HCT116 (cell line): ENCODE data around the gene NCKAP5. TPM values are rescaled to one million over a fixed set of nuclear protein-coding genes. Genes with fewer than 3 reads are reported as not detected.

ENCODE experiments used
- ATAC-seq: fragments of 200-7000 bp; cut with Tn5 transposase; 2 replicates; pipeline ENCODE4 v1.9.1; 2020; ENCODE audit warnings: mild to moderate bottlenecking, moderate library complexity
- BruUV-seq: library from RNA; stranded (reverse); fragments of 400-500 nt; replicated peaks from 2 replicates; lab custom pipeline; 2021; lab: Mats Ljungman, UMichigan
- CTCF ChIA-PET: fragments of 300-600 bp; sonication (Branson Sonifier 250); formaldehyde crosslinking; loops from one replicate; lab custom pipeline; 2021; ENCODE audit warnings: antibody characterized with exemption; lab: Charles Lee
- POLR2A ChIA-PET: fragments of 300-600, 350-600 bp; sonication (Branson Sonifier 250); formaldehyde crosslinking; loops from one replicate; lab custom pipeline; 2021; ENCODE audit warnings: antibody characterized with exemption; lab: Charles Lee
- RAD21 ChIA-PET, 2 experiments: fragments of 300-600 bp; sonication (Branson Sonifier 250); formaldehyde crosslinking; loops; one replicate each; lab custom pipeline; 2023; ENCODE audit warnings: low total read pairs in 2 of 2; ENCODE audit not compliant: uncharacterized antibody in 2 of 2, unreplicated experiment in 2 of 2, low non-redundant PET in 1 of 2; lab: Charles Lee
- DNase-seq: peaks from one replicate; pipeline ENCODE4 v3.0.0-alpha.2; 2010; ENCODE audit warnings: low read depth, low spot score
- H2AFZ ChIP-seq: fragments of 200-600 bp; shearing (Covaris generic), sonication (generic); 2 replicates; pipeline ENCODE4 v1.6.1; 2017; ENCODE audit warnings: low read depth, mixed run types, mixed read lengths, antibody characterized with exemption, low read length; ENCODE audit not compliant: poor library complexity, severe bottlenecking
- H3K27ac ChIP-seq: 2 replicates; pipeline ENCODE4 v1.5.1; 2012; ENCODE audit warnings: low read depth, low read length
- H3K27me3 ChIP-seq: fragments of 200-600 bp; sonication (generic); 2 replicates; pipeline ENCODE4 v1.6.1; 2016; ENCODE audit warnings: mixed run types, low read length, mixed read lengths; ENCODE audit not compliant: insufficient read depth
- H3K36me3 ChIP-seq, 2 experiments: fragments of 200-500 bp in 1 of 2; fragments of 200-600 bp in 1 of 2; sonication (Bioruptor generic) in 1 of 2; sonication (generic) in 1 of 2; 2 replicates each; pipeline versions ENCODE4 v1.5.1 to v1.6.1; 2014 to 2016; ENCODE audit warnings: low read length in 2 of 2, inconsistent platforms in 1 of 2, mixed read lengths in 1 of 2, mixed run types in 1 of 2; ENCODE audit not compliant: insufficient read depth in 2 of 2, control insufficient read depth in 1 of 2
- H3K4me1 ChIP-seq, 2 experiments: fragments of 200-600 bp in 1 of 2; sonication (generic) in 1 of 2; 2 replicates each; pipeline versions ENCODE4 v1.5.1 to v1.6.1; 2012 to 2017; ENCODE audit warnings: low read length in 2 of 2, inconsistent platforms in 1 of 2, mild to moderate bottlenecking in 1 of 2, mixed read lengths in 1 of 2, mixed run types in 1 of 2, moderate library complexity in 1 of 2; ENCODE audit not compliant: insufficient read depth in 2 of 2, control insufficient read depth in 1 of 2
- H3K4me2 ChIP-seq: fragments of 200-600 bp; sonication (generic); 2 replicates; pipeline ENCODE4 v1.6.1; 2017; ENCODE audit warnings: mixed run types, low read length, mixed read lengths
- H3K4me3 ChIP-seq, 2 experiments: fragments of 200-600 bp in 1 of 2; sonication (generic) in 1 of 2; replicated peaks in 1 of 2; 2 replicates each; pipeline ENCODE4 v1.5.1; 2011 to 2016; ENCODE audit warnings: low read length in 2 of 2, control low read depth in 1 of 2, low read depth in 1 of 2, mild to moderate bottlenecking in 1 of 2, mixed read lengths in 1 of 2, mixed run types in 1 of 2
- H3K79me2 ChIP-seq: fragments of 200-600 bp; sonication (generic); 2 replicates; pipeline ENCODE4 v1.6.1; 2017; ENCODE audit warnings: mild to moderate bottlenecking, mixed run types, low read length, moderate library complexity, mixed read lengths; ENCODE audit not compliant: insufficient read depth
- H3K9ac ChIP-seq: fragments of 200-600 bp; sonication (generic); 2 replicates; pipeline ENCODE4 v1.6.1; 2016; ENCODE audit warnings: low read length, mixed read lengths
- H3K9me2 ChIP-seq: fragments of 200-600 bp; sonication (generic), shearing (Covaris generic); 2 replicates; pipeline ENCODE4 v1.6.1; 2017; ENCODE audit warnings: mixed run types, mild to moderate bottlenecking, moderate library complexity; ENCODE audit not compliant: insufficient read depth
- H3K9me3 ChIP-seq, 2 experiments: fragments of 200-500 bp in 1 of 2; fragments of 200-600 bp in 1 of 2; sonication (Bioruptor generic) in 1 of 2; sonication (generic) in 1 of 2; 2 replicates each; pipeline ENCODE4 v1.6.1; 2014 to 2017; ENCODE audit warnings: low read length in 2 of 2, mixed read lengths in 2 of 2, inconsistent platforms in 1 of 2, low read depth in 1 of 2, mild to moderate bottlenecking in 1 of 2, mixed run types in 1 of 2, moderate library complexity in 1 of 2; ENCODE audit not compliant: control insufficient read depth in 1 of 2, insufficient read depth in 1 of 2
- H4K20me1 ChIP-seq: fragments of 200-600 bp; sonication (generic), shearing (Covaris generic); 2 replicates; pipeline ENCODE4 v1.6.1; 2017; ENCODE audit warnings: mixed run types, mild to moderate bottlenecking, moderate library complexity; ENCODE audit not compliant: insufficient read depth
- CEBPB ChIP-seq: IDR thresholded peaks from 2 replicates; pipeline ENCODE4 v1.6.1; 2012; ENCODE audit warnings: low read depth
- CTCF ChIP-seq, 3 experiments: fragments of 200-600 bp in 1 of 3; sonication (generic) in 1 of 3; IDR thresholded peaks in 2 of 3; conservative IDR thresholded peaks in 1 of 3; 2 replicates each; pipeline ENCODE4 v1.5.1; 2012 to 2017; ENCODE audit warnings: low read depth in 2 of 3, low read length in 2 of 3, antibody characterized with exemption in 1 of 3, borderline replicate concordance in 1 of 3, control low read depth in 1 of 3, mild to moderate bottlenecking in 1 of 3, mixed read lengths in 1 of 3, mixed run types in 1 of 3, moderate library complexity in 1 of 3; ENCODE audit not compliant: insufficient read depth in 1 of 3
- EGR1 ChIP-seq: IDR thresholded peaks from 2 replicates; pipeline ENCODE4 v1.6.1; 2012; ENCODE audit warnings: low read depth
- ELF1 ChIP-seq: IDR thresholded peaks from 2 replicates; pipeline ENCODE4 v1.6.1; 2012; ENCODE audit warnings: low read depth, borderline replicate concordance
- EZH2 ChIP-seq: fragments of 200-600 bp; sonication (generic); IDR thresholded peaks from 2 replicates; pipeline ENCODE4 v1.6.1; 2017; ENCODE audit warnings: antibody characterized with exemption, mixed run types
- EZH2phosphoT487 ChIP-seq: fragments of 200-600 bp; IDR thresholded peaks from 2 replicates; pipeline ENCODE4 v1.6.1; 2018; ENCODE audit warnings: antibody characterized with exemption, borderline replicate concordance
- JUND ChIP-seq: IDR thresholded peaks from 2 replicates; pipeline ENCODE4 v1.6.1; 2012
- MAX ChIP-seq: IDR thresholded peaks from 2 replicates; pipeline ENCODE4 v1.6.1; 2012
- POLR2A ChIP-seq: IDR thresholded peaks from 2 replicates; pipeline ENCODE4 v1.7.0; 2011; ENCODE audit warnings: borderline replicate concordance; ENCODE audit not compliant: insufficient read depth, insufficient read length; ENCODE audit errors: extremely low read depth
- POLR2AphosphoS5 ChIP-seq: IDR thresholded peaks from 2 replicates; pipeline ENCODE4 v1.6.1; 2011; ENCODE audit warnings: mild to moderate bottlenecking, low read depth, low read length, moderate library complexity
- REST ChIP-seq: IDR thresholded peaks from 2 replicates; pipeline ENCODE4 v1.6.1; 2012; ENCODE audit warnings: low read depth
- SIN3A ChIP-seq: IDR thresholded peaks from 2 replicates; pipeline ENCODE4 v1.6.1; 2012; ENCODE audit warnings: low read depth
- SP1 ChIP-seq: IDR thresholded peaks from 2 replicates; pipeline ENCODE4 v1.6.1; 2012; ENCODE audit warnings: low read depth
- SRF ChIP-seq: IDR thresholded peaks from 2 replicates; pipeline ENCODE4 v1.6.1; 2012; ENCODE audit warnings: low read depth
- TCF7L2 ChIP-seq: IDR thresholded peaks from 2 replicates; pipeline ENCODE4 v1.7.0; 2011; ENCODE audit warnings: borderline replicate concordance, inconsistent platforms; ENCODE audit not compliant: insufficient read depth, insufficient read length; ENCODE audit errors: extremely low read depth
- YY1 ChIP-seq: IDR thresholded peaks from 2 replicates; pipeline ENCODE4 v1.6.1; 2011; ENCODE audit warnings: low read length, low read depth, moderate library complexity, mild to moderate bottlenecking; ENCODE audit not compliant: insufficient replicate concordance; ENCODE audit errors: extremely low read depth
- ZBTB33 ChIP-seq: IDR thresholded peaks from 2 replicates; pipeline ENCODE4 v1.6.1; 2011; ENCODE audit warnings: mild to moderate bottlenecking, low read length, moderate library complexity; ENCODE audit not compliant: insufficient replicate concordance; ENCODE audit errors: extremely low read depth
- ZFX ChIP-seq: fragments of 450-650 bp; IDR thresholded peaks from 2 replicates; pipeline ENCODE4 v1.6.1; 2017
- intact Hi-C: fragments of 100-400 bp; cut with micrococcal nuclease; formaldehyde crosslinking; loops from 2 replicates; pipeline ENCODE4 v1.10.0; 2022
- total RNA-seq: library from RNA; stranded (reverse); gene quantifications from one replicate; pipeline ENCODE4 v1.2.1, GENCODE V29; 2021; ENCODE audit not compliant: unreplicated experiment

NCKAP5 gene
- total RNA-seq, 1 experiment from 2014 or later: 0.30 TPM

GRCh38 chr2:132659331-132659730 lies 908.9 kb downstream of the NCKAP5 start:
- no peaks in the 10 kb centered on the region for H3K9me2 ChIP-seq
- CTCF ChIA-PET: no interaction called here

More at GRCh38 chr2:132659331-132659730, 908.9 kb downstream of the NCKAP5 start:
- DNase-seq: no peak
- Histone ChIP-seq H2AFZ (no peak overlapping the region), H3K9ac (no peak overlapping the region), H3K27me3 (peaks cover 40% of the 10 kb centered on the region), H3K4me2 (no peak overlapping the region), H3K4me3 (no peak overlapping the region), H3K4me1 (no peaks in the 10 kb centered on the region), H3K27ac (no peak overlapping the region), H3K9me3 (no peaks in the 10 kb centered on the region), H3K79me2 (no peaks in the 10 kb centered on the region), H3K36me3 (no peaks in the 10 kb centered on the region), H4K20me1 (no peaks in the 10 kb centered on the region)
- POLR2A ChIA-PET: no interaction called here
- RAD21 ChIA-PET: no interaction called here
- ATAC-seq: no peak
- no TSS peak for BruUV-seq
- intact Hi-C loops: no loop called here
- TF ChIP-seq SRF (no peak), SP1 (no peak), EZH2 (no peak), ELF1 (no peak), EGR1 (no peak), EZH2phosphoT487 (no peak), REST (no peak), POLR2A (no peak), POLR2AphosphoS5 (no peak), JUND (no peak), MAX (no peak), YY1 (no peak), CEBPB (no peak), SIN3A (no peak), ZBTB33 (no peak), CTCF (IDR thresholded peaks at IDR 0.05 in 2 of 3, conservative IDR thresholded peaks at IDR 0.05 in 1 of 3; ENCODE audit: borderline replicate concordance in 1 of 3, insufficient read depth in 1 of 3, low read depth in 2 of 3, low read length in 2 of 3) (no peak), TCF7L2 (no peak), ZFX (no peak)
